ENCODE measurements around the gene RAD1.

DNA sequence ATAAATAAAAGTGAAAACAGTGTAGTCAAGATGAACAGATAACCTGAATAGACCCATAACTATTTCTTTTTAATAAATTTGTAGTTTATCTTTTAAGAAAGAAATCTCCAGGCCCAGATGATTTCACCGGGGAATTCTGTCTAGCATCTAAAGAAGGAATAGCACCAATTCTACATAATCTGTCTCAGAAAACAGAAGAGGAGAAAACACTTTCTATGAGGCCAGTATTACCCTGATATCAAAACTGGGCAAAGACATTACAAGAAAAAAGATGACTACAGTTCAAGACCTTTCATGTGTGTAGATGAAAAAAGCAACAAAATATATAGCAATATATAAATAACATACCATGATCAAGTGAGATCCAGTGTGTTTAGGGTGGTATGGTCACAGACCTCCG lies 44.9 kb downstream of the RAD1 start:
- TF ChIP-seq, protein P1, sequence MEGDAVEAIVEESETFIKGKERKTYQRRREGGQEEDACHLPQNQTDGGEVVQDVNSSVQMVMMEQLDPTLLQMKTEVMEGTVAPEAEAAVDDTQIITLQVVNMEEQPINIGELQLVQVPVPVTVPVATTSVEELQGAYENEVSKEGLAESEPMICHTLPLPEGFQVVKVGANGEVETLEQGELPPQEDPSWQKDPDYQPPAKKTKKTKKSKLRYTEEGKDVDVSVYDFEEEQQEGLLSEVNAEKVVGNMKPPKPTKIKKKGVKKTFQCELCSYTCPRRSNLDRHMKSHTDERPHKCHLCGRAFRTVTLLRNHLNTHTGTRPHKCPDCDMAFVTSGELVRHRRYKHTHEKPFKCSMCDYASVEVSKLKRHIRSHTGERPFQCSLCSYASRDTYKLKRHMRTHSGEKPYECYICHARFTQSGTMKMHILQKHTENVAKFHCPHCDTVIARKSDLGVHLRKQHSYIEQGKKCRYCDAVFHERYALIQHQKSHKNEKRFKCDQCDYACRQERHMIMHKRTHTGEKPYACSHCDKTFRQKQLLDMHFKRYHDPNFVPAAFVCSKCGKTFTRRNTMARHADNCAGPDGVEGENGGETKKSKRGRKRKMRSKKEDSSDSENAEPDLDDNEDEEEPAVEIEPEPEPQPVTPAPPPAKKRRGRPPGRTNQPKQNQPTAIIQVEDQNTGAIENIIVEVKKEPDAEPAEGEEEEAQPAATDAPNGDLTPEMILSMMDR (IDR thresholded peaks at IDR 0.05): no peak
- TF ChIP-seq EP300 (IDR thresholded peaks at IDR 0.05): no peak

Data from sigmoid colon (tissue), 4 donors.